GM12872 (cell line): Measurements from ENCODE around the gene WASF2.

Experiments used
- CTCF ChIP-seq: IDR thresholded peaks from 3 replicates; pipeline ENCODE4 v1.5.1; 2011; ENCODE audit warnings: low read depth, mild to moderate bottlenecking, low read length, moderate library complexity; ENCODE audit not compliant: insufficient read depth

Gene WASF2

GRCh38 chr1:27392096-27392777, 97.7 kb downstream of the WASF2 start, which contains the start of gene GPR3:
GPR3 (plus strand) TSS chr1:27392622; CDS start chr1:27393799, 1,177 bp downstream.
- TF ChIP-seq CTCF = peak; percentile 48

- TF ChIP-seq CTCF = no peak
Measured at GRCh38 chr1:27391511-27392095, 98.4 kb downstream of the WASF2 start.

- TF ChIP-seq CTCF = peak; percentile 97
Measured at GRCh38 chr1:27388337-27389005, 101.5 kb downstream of the WASF2 start.

DNA sequence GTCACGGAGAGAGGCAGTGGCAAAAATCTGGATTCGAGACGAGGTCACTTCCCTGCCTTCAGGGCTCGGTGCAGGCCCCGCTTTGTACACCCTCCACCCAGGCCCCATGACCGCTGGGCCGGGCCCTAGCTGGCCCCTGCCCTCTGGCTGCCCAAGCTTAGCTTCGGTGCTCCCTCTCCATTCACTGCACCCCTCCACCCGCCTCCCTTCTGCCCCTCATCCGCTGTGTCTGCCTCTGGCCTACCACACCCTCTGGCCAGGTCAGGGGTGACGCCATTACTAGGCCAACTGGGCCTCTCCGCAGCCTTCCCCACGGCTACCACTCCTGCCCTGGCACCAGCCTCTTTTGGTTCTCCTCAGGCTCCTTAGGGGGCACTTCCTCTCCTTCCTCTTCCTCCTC, 106.3 kb downstream of the WASF2 start:
- no peak for TF ChIP-seq CTCF

DNA sequence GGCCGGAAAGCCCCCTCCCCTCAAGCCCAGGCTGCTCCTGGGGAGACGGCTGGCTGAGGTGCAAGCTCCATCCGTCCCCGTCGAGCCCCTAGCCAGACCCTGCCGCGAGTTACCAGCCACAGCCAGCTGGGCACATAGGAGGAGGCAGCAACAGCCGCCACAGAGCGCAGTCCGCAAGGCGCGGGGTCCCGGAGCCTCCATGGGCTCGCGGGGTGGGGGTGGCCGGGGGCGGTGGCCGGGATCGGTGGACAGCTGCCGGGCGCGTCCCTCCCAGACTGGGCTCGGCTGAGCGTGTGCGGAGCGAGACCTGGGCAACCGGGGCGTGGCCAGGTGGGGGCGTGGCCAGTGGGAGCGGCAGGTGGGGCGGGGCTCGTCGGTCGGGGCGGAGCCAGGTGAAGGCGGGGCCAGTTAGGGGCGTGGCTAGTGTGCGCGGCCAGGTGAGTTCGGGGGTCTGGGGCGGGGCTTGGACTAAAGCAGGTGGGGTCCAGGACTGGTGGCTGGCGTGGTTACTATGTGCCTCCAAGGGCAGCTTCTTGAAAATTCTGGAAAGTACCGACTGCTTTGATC, 106.8 kb downstream of the WASF2 start, which contains the start of gene CD164L2:
Gene CD164L2, minus strand, starts transcription at position 295 of the 567 bp plus-strand sequence. Its CDS starts 94 bp downstream, at position 201.
- no peak for TF ChIP-seq CTCF

DNA sequence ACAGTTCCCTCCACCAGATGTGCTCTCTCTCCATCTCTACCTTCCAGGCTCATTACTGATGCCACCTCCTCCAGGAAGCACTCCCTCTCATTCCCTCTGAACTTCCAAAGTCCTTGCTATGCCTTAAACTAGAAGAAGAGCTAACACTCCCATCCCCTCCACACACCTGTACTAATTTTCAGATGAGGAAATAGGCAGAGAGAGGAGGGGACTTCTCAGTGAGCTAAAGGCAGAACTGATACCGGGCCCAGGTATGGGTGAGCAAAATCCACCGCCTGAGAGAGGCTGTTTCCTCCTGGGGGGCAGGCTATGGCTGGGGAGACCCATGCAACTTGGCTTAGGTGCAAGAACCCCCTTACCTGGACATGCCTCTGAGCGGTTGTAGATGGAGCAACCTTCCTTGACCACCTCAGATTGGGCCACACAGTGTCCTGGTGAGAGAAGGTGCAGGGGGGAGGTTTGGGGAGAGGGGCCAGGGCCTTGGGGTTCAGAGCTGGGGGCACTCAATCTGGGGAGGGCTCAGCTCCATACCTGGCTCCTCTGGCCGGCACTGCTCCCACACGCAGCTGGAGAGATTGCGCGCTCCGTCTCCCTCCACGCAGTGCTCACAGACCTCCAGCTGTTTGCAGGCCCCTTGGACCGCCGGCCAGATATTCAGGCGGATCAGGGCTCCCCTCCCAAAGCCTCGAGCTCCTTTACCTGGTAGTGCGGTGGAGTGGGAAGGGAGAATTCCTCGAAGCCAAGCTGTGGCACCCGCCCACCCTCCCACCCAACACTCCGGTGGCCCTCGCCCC, 107.8 kb downstream of the WASF2 start:
- no peak for TF ChIP-seq CTCF
